Retinal pigment epithelial cell (primary cell): Measurements from ENCODE around the gene CACNB2.
A peak's percentile ranks its signal among the peaks of the same experiment; 100 is the strongest.

ENCODE experiments used
- DNase-seq: peaks from one replicate; pipeline ENCODE4 v3.0.0-alpha.2; 2010; ENCODE audit warnings: low read depth
- H3K4me3 ChIP-seq: 2 replicates; pipeline ENCODE4 v1.5.1; 2011; ENCODE audit warnings: mild to moderate bottlenecking, low read length, control low read depth, moderate library complexity
- TF ChIP-seq, protein P1 (sequence below): conservative IDR thresholded peaks from 2 replicates; pipeline ENCODE4 v1.5.1; 2011; ENCODE audit warnings: low read depth, low read length, control low read depth, inconsistent platforms

The CACNB2 gene

DNA sequence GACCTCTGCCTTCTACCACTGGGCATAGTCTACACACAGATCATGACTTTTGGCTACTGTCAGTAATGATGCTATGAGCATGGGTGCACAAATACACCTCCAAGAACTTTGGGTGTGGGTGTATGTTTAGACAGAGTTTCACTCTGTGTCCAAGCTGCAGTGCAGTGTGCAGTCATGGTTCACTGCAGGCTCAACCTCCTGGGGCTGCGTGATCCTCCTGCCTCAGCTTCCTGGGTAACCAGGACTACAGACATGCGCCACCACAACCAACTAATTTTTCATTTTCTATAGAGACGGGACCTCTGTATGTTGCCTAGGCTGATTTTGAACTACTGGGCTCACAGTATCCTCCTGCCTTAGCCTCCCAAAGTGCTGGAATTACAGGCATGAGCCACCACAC, 316.8 kb downstream of the CACNB2 start:
- no peak for DNase-seq

DNA sequence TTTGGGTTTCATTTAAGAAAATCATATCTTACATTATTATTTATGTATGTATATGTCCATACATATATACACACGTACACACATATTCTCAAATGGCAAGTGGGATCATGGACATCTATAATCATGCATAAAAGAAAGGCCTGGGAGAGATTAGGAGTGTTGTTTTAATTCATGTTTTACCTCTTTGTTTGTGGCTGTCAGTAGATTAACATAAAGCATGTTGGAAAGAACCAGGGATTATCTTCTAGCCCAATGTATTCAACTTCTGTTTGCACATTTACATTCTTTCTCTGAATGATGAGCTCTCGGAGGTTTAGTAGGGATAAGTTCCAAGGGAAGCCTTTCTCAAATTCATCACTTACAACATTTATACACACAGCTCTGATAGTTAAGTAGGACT, 319.8 kb downstream of the CACNB2 start:
- DNase-seq, result no peak
- TF ChIP-seq, protein P1, sequence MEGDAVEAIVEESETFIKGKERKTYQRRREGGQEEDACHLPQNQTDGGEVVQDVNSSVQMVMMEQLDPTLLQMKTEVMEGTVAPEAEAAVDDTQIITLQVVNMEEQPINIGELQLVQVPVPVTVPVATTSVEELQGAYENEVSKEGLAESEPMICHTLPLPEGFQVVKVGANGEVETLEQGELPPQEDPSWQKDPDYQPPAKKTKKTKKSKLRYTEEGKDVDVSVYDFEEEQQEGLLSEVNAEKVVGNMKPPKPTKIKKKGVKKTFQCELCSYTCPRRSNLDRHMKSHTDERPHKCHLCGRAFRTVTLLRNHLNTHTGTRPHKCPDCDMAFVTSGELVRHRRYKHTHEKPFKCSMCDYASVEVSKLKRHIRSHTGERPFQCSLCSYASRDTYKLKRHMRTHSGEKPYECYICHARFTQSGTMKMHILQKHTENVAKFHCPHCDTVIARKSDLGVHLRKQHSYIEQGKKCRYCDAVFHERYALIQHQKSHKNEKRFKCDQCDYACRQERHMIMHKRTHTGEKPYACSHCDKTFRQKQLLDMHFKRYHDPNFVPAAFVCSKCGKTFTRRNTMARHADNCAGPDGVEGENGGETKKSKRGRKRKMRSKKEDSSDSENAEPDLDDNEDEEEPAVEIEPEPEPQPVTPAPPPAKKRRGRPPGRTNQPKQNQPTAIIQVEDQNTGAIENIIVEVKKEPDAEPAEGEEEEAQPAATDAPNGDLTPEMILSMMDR, result no peak
- no peak overlapping the region for H3K4me3 ChIP-seq

More for the DNA sequence above, 316.8 kb downstream of the CACNB2 start:
- TF ChIP-seq, protein P1, result no peak
- no peak overlapping the region for H3K4me3 ChIP-seq

DNA sequence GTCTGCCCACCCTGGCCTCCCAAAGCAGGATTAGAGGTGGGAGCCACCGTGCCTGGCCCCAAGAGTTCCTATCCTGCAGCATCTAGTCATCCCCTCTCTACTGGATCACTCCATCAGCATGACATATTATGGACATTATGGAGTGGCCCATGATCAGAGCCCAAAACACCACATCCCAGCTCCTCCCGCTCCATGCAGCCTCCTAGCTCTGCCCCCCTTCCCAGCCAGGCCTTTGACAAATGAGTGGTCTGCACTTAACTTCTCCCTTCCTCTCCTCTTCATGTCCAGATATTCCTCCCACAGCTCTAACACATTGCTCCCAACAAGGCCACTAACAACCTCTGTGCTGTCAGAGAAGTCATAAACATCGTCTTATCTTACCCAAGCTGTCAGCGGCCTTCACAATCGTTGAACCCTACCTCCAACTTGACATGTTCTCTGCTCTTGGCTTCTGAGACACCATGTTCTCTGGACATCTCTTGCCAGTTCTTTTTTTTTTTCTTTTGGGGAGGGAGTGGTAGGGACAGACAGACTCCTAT, 323.5 kb downstream of the CACNB2 start:
- TF ChIP-seq, protein P1, result no peak
- no peak overlapping the region for H3K4me3 ChIP-seq
- no peak for DNase-seq

DNA sequence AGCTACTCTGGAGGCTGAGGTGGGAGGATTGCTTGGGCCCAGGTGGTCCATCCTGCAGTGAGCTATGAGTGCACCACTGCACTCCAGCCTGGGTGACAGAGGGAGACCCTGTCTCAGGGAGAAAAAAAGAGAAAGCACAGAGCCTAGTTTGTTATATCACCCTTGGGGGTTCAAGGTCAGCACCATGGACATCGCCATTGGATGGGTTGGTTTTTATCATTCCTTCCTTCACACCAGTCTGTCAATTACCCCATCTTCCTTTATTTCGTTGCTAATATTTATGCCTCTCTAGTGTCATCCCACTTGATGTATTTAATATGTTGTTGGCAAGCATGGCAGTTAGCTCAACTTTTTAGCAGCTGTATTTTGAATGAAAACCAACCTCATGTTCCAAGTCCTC, 328.9 kb downstream of the CACNB2 start:
- no peak overlapping the region for H3K4me3 ChIP-seq
- TF ChIP-seq, protein P1, result no peak
- DNase-seq, result no peak

DNA sequence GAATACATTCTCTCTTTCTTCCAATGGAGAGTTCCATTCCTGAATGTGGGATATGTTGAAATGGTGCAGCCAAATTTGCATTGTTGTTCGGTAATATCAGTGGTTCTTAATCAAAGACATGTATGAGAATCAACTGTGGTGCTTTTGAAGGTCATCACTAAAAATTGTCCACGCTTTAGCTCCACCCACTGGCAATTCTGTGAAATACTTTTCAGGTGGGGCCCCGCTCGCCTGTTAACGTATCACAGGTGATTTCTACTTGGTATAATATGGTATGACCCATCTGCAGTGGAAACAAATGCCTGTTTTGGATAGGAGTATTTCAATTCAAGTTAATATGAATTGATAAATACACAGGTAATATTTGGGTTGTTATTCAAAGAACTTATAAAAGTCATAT, 332.8 kb downstream of the CACNB2 start:
- TF ChIP-seq, protein P1, result peak; percentile 28
- H3K4me3 ChIP-seq, result no peak overlapping the region
- no peak for DNase-seq

DNA sequence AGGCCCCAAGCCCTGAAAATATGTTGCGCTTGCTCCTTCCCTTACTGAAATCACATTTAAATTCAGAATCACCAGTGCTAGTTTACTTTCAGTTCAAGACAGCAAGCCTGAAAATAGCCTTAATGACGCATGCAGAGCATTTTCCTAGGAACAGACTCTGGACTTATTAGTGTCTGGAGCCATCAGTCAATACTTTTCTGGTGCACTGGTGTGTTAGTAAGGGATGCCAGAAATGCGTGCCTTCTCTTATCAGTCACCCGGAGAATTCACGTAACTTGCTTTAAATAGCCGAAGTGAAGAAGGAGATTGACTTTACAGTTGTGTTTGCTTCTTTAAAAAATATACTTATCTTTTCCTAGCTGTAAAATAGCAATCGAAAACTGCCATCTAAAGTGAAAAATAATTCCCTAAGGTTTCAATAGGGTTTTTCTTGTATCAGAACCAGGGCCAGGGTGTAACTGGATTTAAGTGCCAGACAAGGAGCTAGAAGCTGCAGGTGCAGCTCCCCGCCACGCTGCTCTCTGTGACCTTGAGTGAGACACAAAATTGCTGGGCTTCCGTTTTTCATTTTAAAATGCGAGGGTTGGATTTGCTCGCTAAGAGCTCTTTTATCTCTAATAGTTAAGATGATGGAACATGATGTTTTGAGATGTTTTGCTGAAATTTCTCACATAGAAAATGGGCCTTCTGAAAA, 333.3 kb downstream of the CACNB2 start:
- no peak overlapping the region for H3K4me3 ChIP-seq
- TF ChIP-seq, protein P1, result no peak
- no peak for DNase-seq

DNA sequence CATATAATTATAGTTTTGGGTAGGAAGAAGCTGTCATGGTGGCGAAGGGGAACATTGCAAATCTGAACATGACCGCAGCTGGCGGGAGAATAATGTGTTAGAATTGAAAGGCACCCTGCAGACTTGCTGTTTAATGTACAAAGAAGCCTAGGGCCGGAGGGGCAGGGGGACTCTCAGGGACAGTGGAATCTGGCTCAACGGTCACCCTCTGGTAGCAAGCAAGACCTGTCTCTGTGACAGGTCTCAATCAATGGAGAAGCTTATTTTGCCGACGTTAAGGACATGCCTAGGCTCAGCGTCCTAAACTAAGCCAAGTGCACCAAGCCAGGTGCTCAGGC, 333.9 kb downstream of the CACNB2 start:
- no peak overlapping the region for H3K4me3 ChIP-seq
- DNase-seq, result no peak
- TF ChIP-seq, protein P1, result no peak
